Measurements from ENCODE around the gene TLN1. TPM values are rescaled to one million over a fixed set of nuclear protein-coding genes. Genes with fewer than 3 reads are reported as not detected.

TLN1 gene
- polyA plus RNA-seq, 2 of the 4 experiments (the other 2 are of a cell fraction) = 65.5 to 108 TPM

DNA sequence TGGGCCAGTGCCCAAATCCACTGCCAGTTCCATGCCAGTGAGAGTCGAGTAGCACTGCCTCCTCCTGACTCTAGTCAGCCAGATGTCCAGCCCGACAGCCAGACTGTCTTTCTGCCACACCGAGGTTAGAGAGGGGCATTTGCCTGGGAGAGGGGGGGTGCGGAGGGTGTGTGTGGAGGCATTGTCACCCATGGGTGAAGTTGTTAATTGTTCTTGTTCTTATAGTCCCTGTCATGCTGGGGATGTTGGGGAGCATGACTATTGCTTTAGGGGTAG, 18.2 kb upstream of the TLN1 start:
- FAIRE-seq (no peak), DNase-seq (ENCODE audit: low read depth in 1 of 2, low spot score in 1 of 2) (no peak), ATAC-seq (no peak)
- peaks cover 30% of the 10 kb centered on the region for H3K4me1 ChIP-seq
- H3K4me2 ChIP-seq = peak overlapping the region; percentile 67
- 66% methylated on average over 4 of the region's 4 CpGs for WGBS (ENCODE audit: missing lambda C conversion rate)
- TF ChIP-seq MAFK (IDR thresholded peaks at IDR 0.05; ENCODE audit: partially characterized antibody) = no peak
- TF ChIP-seq BHLHE40 (IDR thresholded peaks at IDR 0.05; ENCODE audit: low read depth, low read length) = no peak
- TF ChIP-seq, protein P1, sequence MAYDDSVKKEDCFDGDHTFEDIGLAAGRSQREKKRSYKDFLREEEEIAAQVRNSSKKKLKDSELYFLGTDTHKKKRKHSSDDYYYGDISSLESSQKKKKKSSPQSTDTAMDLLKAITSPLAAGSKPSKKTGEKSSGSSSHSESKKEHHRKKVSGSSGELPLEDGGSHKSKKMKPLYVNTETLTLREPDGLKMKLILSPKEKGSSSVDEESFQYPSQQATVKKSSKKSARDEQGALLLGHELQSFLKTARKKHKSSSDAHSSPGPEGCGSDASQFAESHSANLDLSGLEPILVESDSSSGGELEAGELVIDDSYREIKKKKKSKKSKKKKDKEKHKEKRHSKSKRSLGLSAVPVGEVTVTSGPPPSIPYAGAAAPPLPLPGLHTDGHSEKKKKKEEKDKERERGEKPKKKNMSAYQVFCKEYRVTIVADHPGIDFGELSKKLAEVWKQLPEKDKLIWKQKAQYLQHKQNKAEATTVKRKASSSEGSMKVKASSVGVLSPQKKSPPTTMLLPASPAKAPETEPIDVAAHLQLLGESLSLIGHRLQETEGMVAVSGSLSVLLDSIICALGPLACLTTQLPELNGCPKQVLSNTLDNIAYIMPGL (CRISPR knock-in tag; IDR thresholded peaks at IDR 0.05; ENCODE audit: borderline replicate concordance) = no peak
- TF ChIP-seq JUNB (IDR thresholded peaks at IDR 0.05) = no peak
- no peak for TF ChIP-seq GATA3 (IDR thresholded peaks at IDR 0.05; ENCODE audit: borderline replicate concordance)
- TF ChIP-seq RARB (CRISPR knock-in tag; IDR thresholded peaks at IDR 0.05) = no peak
- TF ChIP-seq, protein P2, sequence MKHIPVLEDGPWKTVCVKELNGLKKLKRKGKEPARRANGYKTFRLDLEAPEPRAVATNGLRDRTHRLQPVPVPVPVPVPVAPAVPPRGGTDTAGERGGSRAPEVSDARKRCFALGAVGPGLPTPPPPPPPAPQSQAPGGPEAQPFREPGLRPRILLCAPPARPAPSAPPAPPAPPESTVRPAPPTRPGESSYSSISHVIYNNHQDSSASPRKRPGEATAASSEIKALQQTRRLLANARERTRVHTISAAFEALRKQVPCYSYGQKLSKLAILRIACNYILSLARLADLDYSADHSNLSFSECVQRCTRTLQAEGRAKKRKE (CRISPR knock-in tag; IDR thresholded peaks at IDR 0.05; ENCODE audit: low read depth) = no peak
- TF ChIP-seq PHF8 (IDR thresholded peaks at IDR 0.05; ENCODE audit: borderline replicate concordance, low read depth) = no peak
- no peak for TF ChIP-seq RAD21 (conservative IDR thresholded peaks at IDR 0.05 in 1 of 2, IDR thresholded peaks at IDR 0.05 in 1 of 2)
- no peak for TF ChIP-seq MAZ (IDR thresholded peaks at IDR 0.05; ENCODE audit: borderline replicate concordance, low read depth, low read length)
- TF ChIP-seq, protein P3, sequence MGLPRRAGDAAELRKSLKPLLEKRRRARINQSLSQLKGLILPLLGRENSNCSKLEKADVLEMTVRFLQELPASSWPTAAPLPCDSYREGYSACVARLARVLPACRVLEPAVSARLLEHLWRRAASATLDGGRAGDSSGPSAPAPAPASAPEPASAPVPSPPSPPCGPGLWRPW (IDR thresholded peaks at IDR 0.05) = no peak
- no peak for TF ChIP-seq ZC3H11A (IDR thresholded peaks at IDR 0.05)
- no peak for TF ChIP-seq CBX8 (IDR thresholded peaks at IDR 0.05)
- H3K9me3 ChIP-seq = no peaks in the 10 kb centered on the region
- H3K27ac ChIP-seq = peak overlapping the region; percentile 84 to 99; a peak in 5 of 6 replicates
- peak overlapping the region; percentile 69 for H3K4me3 ChIP-seq
- CTCF ChIA-PET = interaction anchor here (1.0 to 13.6 kb wide), 8 partner anchors 9 to 132 kb away, joined by 3 to 116 read pairs (median 9); partner anchors contain the start of genes CREB3 and TLN1
- POLR2A ChIA-PET = interaction anchor here (1.1 to 4.8 kb wide), 2 partner anchors 14 to 18 kb away, joined by 5 to 41 read pairs; partner anchors contain the start of genes CREB3 and TLN1

DNA sequence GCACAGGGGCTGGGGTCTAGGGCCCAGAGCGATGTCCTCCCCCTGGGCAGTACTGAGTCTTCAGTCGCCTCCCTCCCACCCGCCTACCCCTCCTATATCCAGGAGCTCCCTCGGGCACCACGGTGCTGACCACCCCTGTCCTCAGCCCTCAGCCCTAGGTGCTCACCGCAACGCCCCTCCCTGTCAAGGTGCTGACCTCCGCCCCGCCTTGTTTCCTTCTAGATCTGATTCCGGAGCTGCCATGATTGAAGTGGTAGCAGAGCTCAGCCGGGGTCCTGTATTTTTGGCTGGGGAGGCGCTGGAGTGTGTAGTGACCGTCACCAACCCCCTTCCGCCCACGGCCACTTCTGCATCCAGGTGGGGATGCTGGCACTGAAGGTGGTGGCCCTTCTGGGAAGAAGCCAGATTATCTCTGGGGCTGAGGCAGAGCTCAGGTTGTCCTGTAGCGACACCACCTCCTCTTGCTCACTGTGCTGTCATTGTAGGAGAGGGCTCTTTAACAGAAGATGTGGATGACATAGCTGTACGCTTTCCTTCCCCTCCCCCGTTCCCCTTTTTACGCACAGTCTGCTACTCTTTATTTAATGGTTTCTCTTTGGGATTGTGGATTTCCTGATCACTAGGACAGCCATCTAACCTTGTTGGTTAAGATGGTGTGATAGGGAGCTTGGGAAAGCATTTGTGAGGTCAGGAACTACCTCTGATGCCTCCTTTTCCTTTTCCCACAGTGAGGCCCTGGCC, 17.7 kb upstream of the TLN1 start:
- peak; percentile 57 to 68 for ATAC-seq
- Histone ChIP-seq H3K4me3 (peak overlapping the region; percentile 69), H3K27ac (peak overlapping the region; percentile 84 to 99), H3K4me2 (peak overlapping the region; percentile 67), H3K4me1 (peaks cover 30% of the 10 kb centered on the region), H3K9me3 (no peaks in the 10 kb centered on the region)
- FAIRE-seq = no peak
- DNase-seq (ENCODE audit: low read depth in 1 of 2, low spot score in 1 of 2) = peak in 1 of 2 experiments; percentile 33
- TF ChIP-seq ZC3H11A (IDR thresholded peaks at IDR 0.05) (no peak), CEBPB (IDR thresholded peaks at IDR 0.05) (no peak), EP300 (IDR thresholded peaks at IDR 0.05) (no peak)
- TF ChIP-seq, protein P4, sequence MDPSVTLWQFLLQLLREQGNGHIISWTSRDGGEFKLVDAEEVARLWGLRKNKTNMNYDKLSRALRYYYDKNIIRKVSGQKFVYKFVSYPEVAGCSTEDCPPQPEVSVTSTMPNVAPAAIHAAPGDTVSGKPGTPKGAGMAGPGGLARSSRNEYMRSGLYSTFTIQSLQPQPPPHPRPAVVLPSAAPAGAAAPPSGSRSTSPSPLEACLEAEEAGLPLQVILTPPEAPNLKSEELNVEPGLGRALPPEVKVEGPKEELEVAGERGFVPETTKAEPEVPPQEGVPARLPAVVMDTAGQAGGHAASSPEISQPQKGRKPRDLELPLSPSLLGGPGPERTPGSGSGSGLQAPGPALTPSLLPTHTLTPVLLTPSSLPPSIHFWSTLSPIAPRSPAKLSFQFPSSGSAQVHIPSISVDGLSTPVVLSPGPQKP (IDR thresholded peaks at IDR 0.05; ENCODE audit: low read depth, low read length) = no peak
- ChIA-PET CTCF (interaction anchor here (1.0 to 13.6 kb wide), 11 partner anchors 9 to 161 kb away, joined by 3 to 116 read pairs (median 7); partner anchors contain the start of genes CREB3 and TLN1), POLR2A (interaction anchor here (0.6 to 4.8 kb wide), 6 partner anchors 11 to 146 kb away, joined by 3 to 41 read pairs (median 6); partner anchors contain the start of genes CCDC107, CREB3, RMRP and TLN1)
- WGBS (ENCODE audit: missing lambda C conversion rate) = 18% methylated on average over 18 of the region's 19 CpGs

All from A549 (cell line).